ENCODE results near the gene LRG1.

LRG1 gene

DNA sequence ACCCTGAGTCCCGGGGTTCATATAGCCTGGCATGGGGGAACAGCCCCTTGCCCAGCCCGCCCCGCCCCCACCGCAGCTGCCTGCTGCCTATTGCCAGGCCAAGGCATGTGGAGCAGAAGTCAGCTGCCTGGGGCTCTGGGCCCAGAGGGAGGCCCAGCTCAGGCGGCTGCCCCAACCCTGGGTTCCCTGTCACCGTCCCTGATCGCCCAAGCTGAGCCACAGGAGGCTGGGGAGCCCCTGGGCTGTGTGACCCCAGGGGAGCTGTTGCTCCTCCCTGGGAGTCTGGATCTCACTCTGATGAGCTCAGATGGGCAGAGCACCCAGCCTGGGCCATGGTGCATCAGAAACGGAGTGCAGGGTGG, 22.9 kb downstream of the LRG1 start:
- no peak for DNase-seq (ENCODE audit: low read depth, low spot score)
- in situ Hi-C loops (cut with HindIII; ENCODE audit: low sequenced_read_pairs): no loop called here
- TF ChIP-seq, protein P1, sequence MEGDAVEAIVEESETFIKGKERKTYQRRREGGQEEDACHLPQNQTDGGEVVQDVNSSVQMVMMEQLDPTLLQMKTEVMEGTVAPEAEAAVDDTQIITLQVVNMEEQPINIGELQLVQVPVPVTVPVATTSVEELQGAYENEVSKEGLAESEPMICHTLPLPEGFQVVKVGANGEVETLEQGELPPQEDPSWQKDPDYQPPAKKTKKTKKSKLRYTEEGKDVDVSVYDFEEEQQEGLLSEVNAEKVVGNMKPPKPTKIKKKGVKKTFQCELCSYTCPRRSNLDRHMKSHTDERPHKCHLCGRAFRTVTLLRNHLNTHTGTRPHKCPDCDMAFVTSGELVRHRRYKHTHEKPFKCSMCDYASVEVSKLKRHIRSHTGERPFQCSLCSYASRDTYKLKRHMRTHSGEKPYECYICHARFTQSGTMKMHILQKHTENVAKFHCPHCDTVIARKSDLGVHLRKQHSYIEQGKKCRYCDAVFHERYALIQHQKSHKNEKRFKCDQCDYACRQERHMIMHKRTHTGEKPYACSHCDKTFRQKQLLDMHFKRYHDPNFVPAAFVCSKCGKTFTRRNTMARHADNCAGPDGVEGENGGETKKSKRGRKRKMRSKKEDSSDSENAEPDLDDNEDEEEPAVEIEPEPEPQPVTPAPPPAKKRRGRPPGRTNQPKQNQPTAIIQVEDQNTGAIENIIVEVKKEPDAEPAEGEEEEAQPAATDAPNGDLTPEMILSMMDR (IDR thresholded peaks at IDR 0.05; ENCODE audit: low read depth, low read length): no peak
- H3K4me3 ChIP-seq (ENCODE audit: low read depth, low read length): no peak overlapping the region

DNA sequence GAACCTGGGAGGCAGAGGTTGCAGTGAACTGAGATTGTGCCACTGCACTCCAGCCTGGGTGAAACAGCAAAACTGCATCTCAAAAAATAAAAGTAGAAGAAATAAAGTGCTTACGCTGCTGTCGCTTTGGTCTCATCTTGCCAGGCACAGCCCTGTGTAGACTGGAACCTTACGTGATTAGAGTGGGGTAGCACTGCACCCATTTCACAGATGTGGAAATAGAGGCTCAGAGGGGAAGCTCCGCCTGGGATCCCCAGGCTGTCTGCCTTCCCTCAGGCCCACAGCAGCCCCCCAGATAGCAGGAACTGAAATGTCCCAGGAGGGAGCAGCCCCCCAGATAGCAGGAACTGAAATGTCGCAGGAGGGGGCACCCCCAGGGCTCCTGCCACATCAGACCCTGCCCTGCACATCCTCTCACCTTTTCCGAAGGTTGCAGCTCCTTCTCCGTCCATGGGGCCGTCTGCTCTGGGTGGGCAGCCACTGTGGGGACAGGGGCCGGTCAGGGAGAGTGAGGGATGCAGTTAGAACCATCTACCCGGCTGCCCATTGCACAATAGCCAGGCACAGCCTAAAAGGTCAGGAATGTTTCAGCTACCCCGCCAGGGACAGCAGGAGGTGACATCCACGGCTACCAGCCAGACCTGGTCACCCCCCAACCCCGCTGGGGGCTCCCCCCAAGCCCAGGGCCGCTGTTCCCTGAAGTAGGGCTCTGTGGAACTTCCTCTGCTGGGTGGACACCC, 23.5 kb downstream of the LRG1 start:
- TF ChIP-seq, protein P1 (IDR thresholded peaks at IDR 0.05; ENCODE audit: low read depth, low read length): no peak
- in situ Hi-C loops (cut with HindIII; ENCODE audit: low sequenced_read_pairs): no loop called here
- H3K4me3 ChIP-seq (ENCODE audit: low read depth, low read length): no peak overlapping the region
- DNase-seq (ENCODE audit: low read depth, low spot score): no peak

DNA sequence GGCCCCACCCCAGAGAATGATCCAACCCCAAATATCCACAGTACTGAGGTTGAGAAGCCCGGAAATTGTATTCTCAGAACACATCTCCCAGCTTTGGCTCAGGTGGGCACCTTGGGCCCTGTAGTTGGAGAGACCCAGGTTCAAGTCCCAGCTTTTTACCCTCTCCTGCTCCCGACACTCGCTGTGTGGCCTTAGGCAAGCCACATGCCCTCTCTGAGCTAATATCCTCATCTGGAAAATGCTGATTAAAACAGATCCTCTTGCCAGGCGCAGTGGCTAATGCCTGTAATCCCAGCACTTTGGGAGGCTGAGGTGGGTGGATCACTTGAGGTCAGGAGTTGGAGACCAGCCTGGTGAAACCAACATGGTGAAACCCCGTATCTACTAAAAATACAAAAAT, 24.1 kb downstream of the LRG1 start:
- DNase-seq (ENCODE audit: low read depth, low spot score): no peak
- no peak overlapping the region for H3K4me3 ChIP-seq (ENCODE audit: low read depth, low read length)
- TF ChIP-seq, protein P1 (IDR thresholded peaks at IDR 0.05; ENCODE audit: low read depth, low read length): no peak
- in situ Hi-C loops (cut with HindIII; ENCODE audit: low sequenced_read_pairs): no loop called here

DNA sequence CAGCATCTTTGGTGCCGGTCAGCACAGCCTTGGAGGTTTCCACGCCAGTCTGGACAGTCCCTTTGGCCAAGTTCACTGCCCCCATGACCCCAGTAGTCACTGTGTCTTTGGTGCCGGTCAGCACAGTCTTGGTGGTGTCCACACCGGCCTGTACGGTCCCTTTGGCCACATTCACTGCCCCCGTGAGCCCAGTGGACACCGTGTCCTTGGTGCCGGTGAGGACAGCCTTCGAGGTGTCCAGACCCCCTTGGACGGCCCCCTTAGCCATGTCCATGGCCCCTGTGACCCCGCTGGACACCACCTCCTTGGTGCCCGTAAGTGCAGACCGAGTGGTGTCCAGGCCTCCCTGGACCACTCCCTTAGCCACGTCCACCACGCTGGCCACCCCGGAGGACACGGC, 26.6 kb downstream of the LRG1 start:
- TF ChIP-seq, protein P1 (IDR thresholded peaks at IDR 0.05; ENCODE audit: low read depth, low read length): no peak
- H3K4me3 ChIP-seq (ENCODE audit: low read depth, low read length): no peak overlapping the region
- no peak for DNase-seq (ENCODE audit: low read depth, low spot score)
- in situ Hi-C loops (cut with HindIII; ENCODE audit: low sequenced_read_pairs): no loop called here

DNA sequence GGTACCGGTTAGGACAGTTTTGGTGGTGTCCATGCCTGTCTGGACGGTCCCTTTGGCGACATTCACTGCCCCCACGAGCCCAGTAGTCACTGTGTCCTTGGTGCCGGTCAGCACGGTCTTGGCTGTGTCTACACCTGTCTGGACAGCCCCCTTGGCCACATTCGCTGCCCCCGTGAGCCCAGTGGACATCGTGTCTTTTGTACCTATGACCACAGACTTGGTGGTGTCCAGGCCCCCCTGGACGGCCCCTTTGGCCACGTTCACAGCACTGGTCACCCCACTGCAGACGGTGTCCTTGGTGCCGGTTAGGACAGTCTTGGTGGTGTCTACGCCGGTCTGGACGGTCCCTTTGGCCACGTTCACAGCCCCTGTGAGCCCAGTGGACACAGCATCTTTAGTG, 27.8 kb downstream of the LRG1 start:
- TF ChIP-seq, protein P1 (IDR thresholded peaks at IDR 0.05; ENCODE audit: low read depth, low read length): no peak
- DNase-seq (ENCODE audit: low read depth, low spot score): no peak
- in situ Hi-C loops (cut with HindIII; ENCODE audit: low sequenced_read_pairs): no loop called here
- H3K4me3 ChIP-seq (ENCODE audit: low read depth, low read length): no peak overlapping the region

DNA sequence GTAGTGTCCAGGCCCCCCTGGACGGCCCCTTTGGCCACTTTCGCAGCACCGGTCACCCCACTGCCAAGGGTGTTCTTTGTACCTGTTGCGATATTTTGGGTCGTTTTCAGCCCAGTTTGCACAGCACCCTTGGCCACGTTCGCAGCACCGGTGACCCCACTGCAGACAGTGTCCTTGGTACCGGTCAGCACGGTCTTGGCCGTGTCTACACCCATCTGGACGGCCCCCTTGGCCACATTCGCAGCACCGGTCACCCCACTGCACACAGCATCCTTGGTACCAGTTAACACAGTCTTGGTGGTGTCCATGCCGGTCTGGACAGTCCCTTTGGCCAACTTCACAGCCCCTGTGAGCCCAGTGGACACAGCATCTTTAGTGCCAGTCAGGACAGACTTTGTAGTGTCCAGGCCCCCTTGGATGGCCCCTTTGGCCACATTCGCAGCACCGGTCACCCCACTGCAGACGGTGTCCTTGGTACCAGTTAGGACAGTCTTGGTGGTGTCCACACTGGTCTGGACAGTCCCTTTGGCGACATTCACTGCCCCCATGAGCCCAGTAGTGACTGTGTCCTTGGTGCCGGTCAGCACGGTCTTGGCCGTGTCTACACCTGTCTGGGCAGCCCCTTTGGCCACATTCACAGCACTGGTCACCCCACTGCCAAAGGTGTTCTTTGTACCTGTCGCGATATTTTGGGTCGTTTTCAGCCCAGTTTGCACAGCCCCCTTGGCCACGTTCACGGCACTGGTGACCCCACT, 28.4 kb downstream of the LRG1 start:
- in situ Hi-C loops (cut with HindIII; ENCODE audit: low sequenced_read_pairs): no loop called here
- TF ChIP-seq, protein P1 (IDR thresholded peaks at IDR 0.05; ENCODE audit: low read depth, low read length): no peak
- no peak for DNase-seq (ENCODE audit: low read depth, low spot score)
- no peak overlapping the region for H3K4me3 ChIP-seq (ENCODE audit: low read depth, low read length)

Data from astrocyte of the spinal cord (primary cell).